Effector CD8-positive, alpha-beta T cell (primary cell): ENCODE measurements around the gene SDC3.

Experiments used
- DNase-seq: peaks from one replicate; lab custom pipeline; 2025; lab: John Stamatoyannopoulos, UW

SDC3 gene

DNA sequence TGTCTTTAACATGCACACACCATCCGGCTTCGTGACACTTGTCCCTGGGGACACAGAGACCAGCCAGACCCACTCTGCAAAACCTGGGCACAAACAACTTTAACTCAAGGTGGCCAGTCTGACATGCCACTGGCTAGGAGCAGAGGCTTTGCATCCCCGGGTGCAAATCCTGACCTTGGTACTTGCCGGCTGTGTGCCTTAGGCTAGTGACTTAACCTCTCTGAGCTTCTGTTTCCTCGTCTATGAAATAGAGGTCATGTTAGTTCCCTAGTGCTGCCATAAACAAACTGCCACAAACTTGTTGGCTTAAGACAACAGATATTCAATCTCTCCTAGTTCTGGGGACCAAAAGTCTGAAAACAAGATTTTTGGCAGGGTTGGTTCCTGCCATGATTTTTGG is 60.4 kb downstream of the SDC3 start:
- DNase-seq = no peak

DNA sequence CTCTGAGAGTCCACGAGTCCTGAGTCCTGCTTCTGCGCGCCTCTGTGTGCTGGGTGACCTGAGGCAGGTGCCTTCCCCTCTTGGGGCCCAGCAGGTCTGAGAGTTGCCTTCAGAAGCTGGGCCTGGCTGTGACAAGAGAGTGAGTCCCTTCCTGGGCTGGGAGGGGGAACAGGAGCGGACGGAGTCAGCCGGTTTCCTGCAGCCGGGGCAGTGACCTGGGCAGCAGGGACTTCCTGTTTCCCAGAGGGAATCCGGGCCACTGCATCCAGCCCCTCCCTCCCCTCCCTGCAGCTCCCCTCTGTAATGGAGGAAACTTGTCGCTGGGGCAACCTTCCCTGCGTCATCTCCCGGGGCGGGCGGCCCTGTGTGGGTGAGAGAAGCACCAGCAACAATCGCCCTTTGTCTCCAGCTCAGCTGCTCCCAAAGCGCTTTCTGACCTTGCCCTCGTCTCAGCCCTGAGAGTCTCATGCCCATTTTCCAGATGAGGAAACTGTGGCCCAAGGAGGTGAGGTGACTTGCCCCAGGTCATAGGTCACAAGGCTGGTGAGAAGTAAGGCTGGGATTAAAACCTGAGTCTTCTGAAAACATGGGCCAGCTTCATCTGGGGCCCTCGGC is 61.1 kb downstream of the SDC3 start:
- no peak for DNase-seq

- DNase-seq = no peak
Measured at GRCh38 chr1:30846587-30846986, 62.0 kb downstream of the SDC3 start.

- DNase-seq = no peak
Measured at GRCh38 chr1:30845904-30846290, 62.7 kb downstream of the SDC3 start.

- DNase-seq = no peak
Measured at GRCh38 chr1:30845237-30845903, 63.2 kb downstream of the SDC3 start.

- no peak for DNase-seq
Measured at GRCh38 chr1:30844631-30845030, 63.9 kb downstream of the SDC3 start.

GRCh38 chr1:30842697-30843354 is 65.7 kb downstream of the SDC3 start:
- no peak for DNase-seq

DNA sequence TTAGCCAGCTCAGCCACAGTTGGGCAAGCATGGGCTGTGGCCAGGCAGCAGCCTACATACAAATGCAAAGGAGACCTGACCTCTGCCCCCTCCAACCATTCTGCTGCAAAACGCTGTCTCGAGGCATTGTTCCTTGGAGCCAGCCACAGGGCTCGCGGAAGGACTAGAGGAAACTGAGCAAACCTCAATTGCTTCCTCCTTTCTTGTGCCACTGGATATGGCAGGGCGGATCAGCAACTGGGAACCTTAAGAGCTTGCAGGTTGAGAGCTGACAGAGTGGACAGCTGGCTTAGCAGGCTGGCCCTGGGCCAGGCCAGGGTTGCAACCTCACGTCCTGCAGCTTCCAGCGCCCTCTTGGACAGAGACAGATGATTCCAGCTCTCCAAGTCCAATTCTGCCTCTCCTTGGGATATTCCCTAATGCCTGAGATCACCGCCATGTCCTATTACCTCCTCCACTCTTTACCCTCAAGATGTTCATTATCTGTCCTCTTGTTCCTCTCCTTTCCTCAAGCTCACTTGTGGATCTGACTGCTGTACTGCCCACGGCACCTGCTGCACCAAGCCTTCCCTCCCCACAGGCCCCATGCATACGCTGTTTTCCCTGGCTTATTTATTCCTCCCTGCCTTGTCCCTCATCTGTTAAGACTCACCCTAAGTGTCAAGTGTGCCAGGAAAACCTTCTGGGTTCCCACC is 67.5 kb downstream of the SDC3 start:
- DNase-seq = no peak

DNA sequence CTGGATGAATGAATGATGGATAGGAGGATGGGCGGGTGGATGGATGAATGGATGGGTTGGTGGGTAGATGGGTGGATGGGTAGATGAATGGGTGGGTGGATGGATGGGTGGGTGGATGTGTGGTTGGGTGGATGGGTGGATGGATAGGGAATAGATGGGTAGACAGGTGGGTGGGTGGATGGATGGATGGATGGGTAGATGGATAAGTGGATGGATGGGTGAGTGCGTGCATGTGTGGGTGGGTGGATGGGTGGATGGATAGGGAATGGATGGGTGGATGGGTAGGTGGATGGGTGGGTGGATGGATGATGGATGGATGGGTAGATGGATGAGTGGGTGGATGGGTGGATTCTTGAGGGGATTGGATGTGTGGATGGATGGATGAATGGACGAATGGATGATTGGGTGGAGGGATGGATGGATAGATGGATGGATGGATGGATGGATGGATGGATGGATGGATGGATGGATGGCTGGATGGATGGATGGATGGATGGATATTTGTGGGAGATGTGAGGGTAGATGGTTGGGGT is 68.7 kb downstream of the SDC3 start:
- DNase-seq = no peak

DNA sequence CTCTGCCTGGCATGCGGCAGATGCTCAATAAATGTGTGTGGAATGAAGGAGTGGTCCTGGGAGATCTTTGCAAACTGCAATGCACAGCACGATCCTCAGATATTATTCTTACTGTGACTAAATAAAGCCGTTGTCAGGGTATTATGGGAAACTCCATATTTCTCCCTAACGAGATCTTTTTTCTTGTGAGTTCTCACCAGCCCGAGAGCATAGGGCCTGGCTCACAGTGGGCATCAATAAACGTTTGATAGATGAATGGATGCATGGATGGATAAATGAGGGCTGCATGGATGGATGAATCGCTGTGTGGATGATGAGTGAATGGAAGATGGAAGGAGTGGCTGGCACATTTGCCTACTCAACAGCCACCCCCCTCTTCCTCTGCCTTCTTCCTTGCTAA is 69.6 kb downstream of the SDC3 start:
- DNase-seq = no peak

DNA sequence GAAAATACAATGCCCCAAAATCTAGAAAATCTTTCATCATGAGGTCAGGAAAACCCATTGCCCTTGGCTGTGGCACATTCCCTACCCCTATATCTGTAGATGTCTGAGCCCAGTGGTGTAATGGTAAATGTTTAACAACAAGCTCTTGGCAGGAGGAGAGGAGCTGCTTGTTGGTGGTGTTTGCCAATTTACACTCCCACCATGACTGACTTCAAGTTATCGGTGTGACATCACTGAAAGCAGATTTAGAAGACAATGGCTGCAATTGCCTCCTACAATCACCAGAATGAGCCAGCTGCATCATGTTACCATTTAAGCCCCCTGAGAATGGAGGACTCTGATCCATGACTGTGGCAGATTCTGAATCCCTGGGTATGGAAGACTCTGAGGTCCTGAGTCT is 70.9 kb downstream of the SDC3 start:
- no peak for DNase-seq

- DNase-seq = no peak
Measured at GRCh38 chr1:30834253-30834652, 74.3 kb downstream of the SDC3 start.

- no peak for DNase-seq
Measured at GRCh38 chr1:30830537-30830936, 78.0 kb downstream of the SDC3 start.

- DNase-seq = no peak
Measured at GRCh38 chr1:30829889-30830288, 78.7 kb downstream of the SDC3 start.

DNA sequence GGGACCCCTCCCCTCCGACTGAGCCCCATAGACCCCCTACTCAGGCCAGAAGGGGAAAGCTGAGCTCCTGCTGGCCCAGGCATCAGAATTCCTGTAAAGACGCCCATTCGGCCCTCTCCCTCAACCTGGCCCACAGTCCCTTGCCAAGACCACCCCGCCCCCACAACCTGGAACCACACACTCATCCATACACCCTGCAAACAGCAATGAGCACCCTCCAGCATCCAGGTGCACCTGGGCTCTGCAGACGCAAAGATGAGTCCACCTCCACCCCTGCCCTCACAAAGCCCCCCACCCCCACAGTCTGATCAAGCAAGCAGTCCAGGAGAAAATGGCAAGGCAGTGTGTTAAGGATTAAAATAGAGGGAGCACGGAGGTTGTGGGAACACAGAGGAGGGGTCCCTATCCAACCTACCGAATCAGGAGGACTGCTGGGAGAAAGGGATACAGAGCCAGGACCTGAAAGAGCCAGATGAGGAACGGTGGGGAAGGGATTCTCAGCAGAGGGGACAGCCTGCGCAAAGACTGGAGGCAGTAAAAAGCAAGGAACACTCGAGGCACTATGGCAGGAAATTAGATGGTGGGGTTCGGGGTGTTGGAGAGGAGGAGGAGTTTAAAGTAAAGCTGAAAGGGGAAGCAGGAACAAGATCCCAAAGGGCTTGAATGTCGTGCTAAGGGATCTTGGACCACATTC is 83.7 kb downstream of the SDC3 start:
- no peak for DNase-seq

GRCh38 chr1:30823969-30824735 is 84.4 kb downstream of the SDC3 start:
- DNase-seq = no peak

GRCh38 chr1:30823627-30823968 is 85.0 kb downstream of the SDC3 start:
- no peak for DNase-seq

DNA sequence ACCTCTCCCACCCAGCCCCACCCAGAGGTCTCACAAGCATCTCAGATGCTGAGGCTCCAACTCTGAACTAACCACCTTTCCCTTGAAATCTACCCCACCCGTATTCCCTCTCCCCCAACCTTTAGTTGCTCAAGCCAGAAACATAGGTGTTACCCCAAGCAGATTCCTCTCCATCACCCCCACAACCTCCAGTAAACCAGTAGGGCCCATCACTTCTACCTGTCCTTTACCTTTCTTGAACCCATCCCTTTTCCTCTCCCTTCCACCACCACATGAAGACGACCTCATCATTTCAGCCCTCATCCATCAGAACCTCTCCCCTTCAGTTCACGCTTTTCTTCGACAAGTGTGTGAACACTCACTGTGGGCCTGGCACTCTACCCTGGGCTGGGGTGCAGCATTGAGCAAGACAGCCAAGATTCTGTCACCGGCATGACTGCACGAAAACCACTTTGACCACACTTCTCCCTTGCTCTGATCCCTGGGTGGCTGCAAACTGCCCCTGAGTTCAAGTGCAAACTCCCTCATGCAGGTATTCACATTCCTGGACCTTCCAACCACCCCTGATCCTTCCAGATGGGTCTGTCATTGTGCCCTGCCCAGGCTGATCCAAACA is 85.5 kb downstream of the SDC3 start:
- no peak for DNase-seq

- no peak for DNase-seq
Measured at GRCh38 chr1:30822006-30822405, 86.6 kb downstream of the SDC3 start.

DNA sequence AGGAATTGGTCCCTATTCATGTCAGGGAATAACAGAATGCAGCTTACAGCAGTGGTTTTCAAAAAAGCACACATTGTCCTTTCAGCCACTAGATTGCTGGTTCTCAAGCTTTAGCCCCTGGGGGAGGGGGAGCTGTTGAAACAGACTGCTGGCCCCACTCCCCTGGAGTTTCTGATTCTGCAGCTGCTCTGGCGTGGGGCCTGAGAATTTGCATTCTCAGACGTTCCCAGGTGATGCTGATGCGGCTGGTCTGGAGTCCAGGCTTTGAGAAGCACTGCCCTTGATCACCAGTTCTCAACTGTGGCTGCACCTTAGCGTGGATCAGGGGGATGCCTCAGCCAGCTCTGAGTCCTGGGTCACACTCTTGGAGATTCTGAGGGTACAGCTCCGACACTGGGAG is 88.3 kb downstream of the SDC3 start:
- no peak for DNase-seq
